T-helper 2 cell treated with Interferon-gamma antibody and Interleukin-4, amounts not matched to agents 5 μg/mL and 100 μg/mL, for 36 hours (primary cell): ENCODE data around the gene MROH7.

Experiments used
- DNase-seq: peaks from one replicate; pipeline ENCODE4 v3.0.0; 2021; ENCODE audit warnings: low spot score
- H3K27ac Mint-ChIP-seq: one replicate; pipeline ENCODE4 v1.8.0; 2021; ENCODE audit warnings: mild to moderate bottlenecking, mixed read lengths
- H3K27me3 Mint-ChIP-seq: one replicate; pipeline ENCODE4 v1.8.0; 2021; ENCODE audit warnings: low read depth, mixed read lengths
- H3K36me3 Mint-ChIP-seq: one replicate; pipeline ENCODE4 v1.8.0; 2021; ENCODE audit warnings: low read depth, mixed read lengths
- H3K4me1 Mint-ChIP-seq: one replicate; pipeline ENCODE4 v1.8.0; 2021; ENCODE audit warnings: low read depth, mixed read lengths
- H3K4me3 Mint-ChIP-seq: one replicate; pipeline ENCODE4 v1.8.0; 2022; ENCODE audit warnings: mild to moderate bottlenecking, moderate library complexity, mixed read lengths
- H3K9me3 Mint-ChIP-seq: one replicate; pipeline ENCODE4 v1.8.0; 2021; ENCODE audit warnings: mixed read lengths

MROH7 gene

GRCh38 chr1:54640863-54641836 is at the start of gene MROH7:
Gene MROH7 (plus strand): TSS chr1:54641786. CDS start chr1:54652927, 11,141 bp downstream.
- DNase-seq: no peak
- Mint-ChIP-seq H3K9me3 (peaks cover 6% of the 10 kb centered on the region), H3K27me3 (peaks cover 9% of the 10 kb centered on the region), H3K4me3 (no peak within 1 kb of the TSS), H3K27ac (no peak within 1 kb of the TSS), H3K4me1 (no peaks in the 10 kb centered on the region), H3K36me3 (no peaks in the 10 kb centered on the region)

- Mint-ChIP-seq H3K4me3 (no peak overlapping the region), H3K27ac (no peak overlapping the region), H3K9me3 (no peaks in the 10 kb centered on the region), H3K4me1 (peaks cover 2% of the 10 kb centered on the region), H3K27me3 (no peaks in the 10 kb centered on the region), H3K36me3 (no peaks in the 10 kb centered on the region)
- no peak for DNase-seq
Observed at GRCh38 chr1:54593571-54594160, 47.9 kb upstream of the MROH7 start.

- Mint-ChIP-seq H3K4me1 (peaks cover 2% of the 10 kb centered on the region), H3K27ac (no peak overlapping the region), H3K36me3 (no peaks in the 10 kb centered on the region), H3K27me3 (no peaks in the 10 kb centered on the region), H3K4me3 (no peak overlapping the region), H3K9me3 (no peaks in the 10 kb centered on the region)
- no peak for DNase-seq
Observed at GRCh38 chr1:54594463-54594862, 47.1 kb upstream of the MROH7 start.

- no peaks in the 10 kb centered on the region for H3K9me3 Mint-ChIP-seq
- no peak for DNase-seq
- no peak overlapping the region for H3K27ac Mint-ChIP-seq
- no peaks in the 10 kb centered on the region for H3K27me3 Mint-ChIP-seq
- no peaks in the 10 kb centered on the region for H3K36me3 Mint-ChIP-seq
- H3K4me3 Mint-ChIP-seq: no peak overlapping the region
- peaks cover 2% of the 10 kb centered on the region for H3K4me1 Mint-ChIP-seq
Observed at GRCh38 chr1:54595956-54596498, 45.6 kb upstream of the MROH7 start.

- Mint-ChIP-seq H3K27ac (no peak overlapping the region), H3K4me1 (peaks cover 2% of the 10 kb centered on the region), H3K4me3 (no peak overlapping the region), H3K9me3 (no peaks in the 10 kb centered on the region), H3K27me3 (no peaks in the 10 kb centered on the region), H3K36me3 (no peaks in the 10 kb centered on the region)
- DNase-seq: no peak
Observed at GRCh38 chr1:54596756-54597155, 44.8 kb upstream of the MROH7 start.

- no peaks in the 10 kb centered on the region for H3K36me3 Mint-ChIP-seq
- H3K9me3 Mint-ChIP-seq: no peaks in the 10 kb centered on the region
- peak overlapping the region; percentile 18 for H3K27ac Mint-ChIP-seq
- H3K4me3 Mint-ChIP-seq: no peak overlapping the region
- no peaks in the 10 kb centered on the region for H3K27me3 Mint-ChIP-seq
- DNase-seq: no peak
- H3K4me1 Mint-ChIP-seq: peaks cover 2% of the 10 kb centered on the region
Observed at GRCh38 chr1:54597455-54598030, 44.0 kb upstream of the MROH7 start.

GRCh38 chr1:54599211-54599823 is 42.3 kb upstream of the MROH7 start:
- H3K27me3 Mint-ChIP-seq: no peaks in the 10 kb centered on the region
- no peaks in the 10 kb centered on the region for H3K36me3 Mint-ChIP-seq
- H3K9me3 Mint-ChIP-seq: no peaks in the 10 kb centered on the region
- H3K4me3 Mint-ChIP-seq: no peak overlapping the region
- H3K4me1 Mint-ChIP-seq: peaks cover 4% of the 10 kb centered on the region
- no peak for DNase-seq
- no peak overlapping the region for H3K27ac Mint-ChIP-seq

- Mint-ChIP-seq H3K27me3 (no peaks in the 10 kb centered on the region), H3K9me3 (no peaks in the 10 kb centered on the region), H3K27ac (no peak overlapping the region), H3K4me1 (peaks cover 9% of the 10 kb centered on the region), H3K36me3 (no peaks in the 10 kb centered on the region), H3K4me3 (no peak overlapping the region)
- DNase-seq: no peak
Observed at GRCh38 chr1:54600947-54601721, 40.5 kb upstream of the MROH7 start.

- H3K36me3 Mint-ChIP-seq: no peaks in the 10 kb centered on the region
- no peak overlapping the region for H3K4me3 Mint-ChIP-seq
- H3K9me3 Mint-ChIP-seq: no peaks in the 10 kb centered on the region
- peaks cover 9% of the 10 kb centered on the region for H3K4me1 Mint-ChIP-seq
- H3K27me3 Mint-ChIP-seq: no peaks in the 10 kb centered on the region
- no peak for DNase-seq
- no peak overlapping the region for H3K27ac Mint-ChIP-seq
Observed at GRCh38 chr1:54601730-54602129, 39.9 kb upstream of the MROH7 start.

GRCh38 chr1:54602554-54602953 is 39.0 kb upstream of the MROH7 start:
- Mint-ChIP-seq H3K27ac (no peak overlapping the region), H3K9me3 (no peaks in the 10 kb centered on the region), H3K27me3 (no peaks in the 10 kb centered on the region), H3K4me3 (no peak overlapping the region), H3K4me1 (peaks cover 9% of the 10 kb centered on the region), H3K36me3 (no peaks in the 10 kb centered on the region)
- DNase-seq: no peak

GRCh38 chr1:54603241-54603640 is 38.3 kb upstream of the MROH7 start:
- Mint-ChIP-seq H3K27ac (no peak overlapping the region), H3K27me3 (no peaks in the 10 kb centered on the region), H3K36me3 (no peaks in the 10 kb centered on the region)

GRCh38 chr1:54604051-54604450 is 37.5 kb upstream of the MROH7 start:
- H3K27ac Mint-ChIP-seq: no peak overlapping the region
- H3K4me1 Mint-ChIP-seq: peaks cover 7% of the 10 kb centered on the region
- DNase-seq: no peak
- no peaks in the 10 kb centered on the region for H3K9me3 Mint-ChIP-seq
- H3K36me3 Mint-ChIP-seq: no peaks in the 10 kb centered on the region
- no peaks in the 10 kb centered on the region for H3K27me3 Mint-ChIP-seq
- no peak overlapping the region for H3K4me3 Mint-ChIP-seq

More at GRCh38 chr1:54603241-54603640, 38.3 kb upstream of the MROH7 start:
- Mint-ChIP-seq H3K4me3 (no peak overlapping the region), H3K9me3 (no peaks in the 10 kb centered on the region), H3K4me1 (peaks cover 7% of the 10 kb centered on the region)
- DNase-seq: no peak
